Activated T-helper 17 cell treated with anti-CD3 and anti-CD28 coated beads, Interleukin-2, amount 50 U/mL, for 72 hours (primary cell): Measurements from ENCODE around the gene PLSCR3. TPM values are rescaled to one million over a fixed set of nuclear protein-coding genes. Genes with fewer than 3 reads are reported as not detected.

Source experiments
- ATAC-seq: fragments of 150-1000 bp; cut with Tn5 transposase; replicated peaks from 2 replicates; pipeline ENCODE4 v1.10.0; 2021; ENCODE audit warnings: mild to moderate bottlenecking, moderate library complexity
- H3K27ac Mint-ChIP-seq: one replicate; pipeline ENCODE4 v1.8.0; 2022; ENCODE audit warnings: mixed read lengths
- H3K27me3 Mint-ChIP-seq: one replicate; pipeline ENCODE4 v1.8.0; 2022; ENCODE audit warnings: mixed read lengths
- H3K36me3 Mint-ChIP-seq: one replicate; pipeline ENCODE4 v1.8.0; 2022; ENCODE audit warnings: low read depth, mild to moderate bottlenecking, mixed read lengths
- H3K4me1 Mint-ChIP-seq: one replicate; pipeline ENCODE4 v1.8.0; 2022; ENCODE audit warnings: mixed read lengths
- H3K4me3 Mint-ChIP-seq: one replicate; pipeline ENCODE4 v1.8.0; 2022; ENCODE audit warnings: mild to moderate bottlenecking, mixed read lengths
- H3K9me3 Mint-ChIP-seq: one replicate; pipeline ENCODE4 v1.8.0; 2022; ENCODE audit warnings: mixed read lengths
- total RNA-seq, 2 donors: library from RNA; stranded (reverse); gene quantifications; one replicate each; pipeline ENCODE4 v1.2.3, GENCODE V29; 2022

PLSCR3 gene
- total RNA-seq, 2 donors from 2014 or later, result 62.8 to 94.4 TPM

GRCh38 chr17:7435676-7436555, 41.6 kb upstream of the PLSCR3 start:
- Mint-ChIP-seq H3K27me3 (peaks cover 13% of the 10 kb centered on the region), H3K27ac (peak overlapping the region; percentile 94), H3K9me3 (no peaks in the 10 kb centered on the region), H3K36me3 (peaks cover 47% of the 10 kb centered on the region), H3K4me1 (peaks cover 18% of the 10 kb centered on the region), H3K4me3 (peak overlapping the region; percentile 95)
- peak; percentile 28 for ATAC-seq

- Mint-ChIP-seq H3K27me3 (no peaks in the 10 kb centered on the region), H3K36me3 (peaks cover 18% of the 10 kb centered on the region), H3K27ac (no peak overlapping the region), H3K4me1 (no peaks in the 10 kb centered on the region), H3K9me3 (no peaks in the 10 kb centered on the region), H3K4me3 (no peak overlapping the region)
- ATAC-seq, result no peak
Observed at GRCh38 chr17:7432296-7432695, 38.0 kb upstream of the PLSCR3 start.

- Mint-ChIP-seq H3K4me1 (no peaks in the 10 kb centered on the region), H3K27me3 (no peaks in the 10 kb centered on the region), H3K4me3 (no peak overlapping the region), H3K27ac (peak overlapping the region; percentile 13), H3K9me3 (no peaks in the 10 kb centered on the region), H3K36me3 (peaks cover 9% of the 10 kb centered on the region)
- no peak for ATAC-seq
Observed at GRCh38 chr17:7431231-7431630, 36.9 kb upstream of the PLSCR3 start.

GRCh38 chr17:7429722-7430121, 35.4 kb upstream of the PLSCR3 start:
- Mint-ChIP-seq H3K36me3 (no peaks in the 10 kb centered on the region), H3K27me3 (no peaks in the 10 kb centered on the region), H3K4me1 (no peaks in the 10 kb centered on the region), H3K27ac (no peak overlapping the region), H3K9me3 (no peaks in the 10 kb centered on the region), H3K4me3 (no peak overlapping the region)
- no peak for ATAC-seq

- Mint-ChIP-seq H3K36me3 (no peaks in the 10 kb centered on the region), H3K27ac (no peak within 1 kb of the TSS), H3K4me1 (no peaks in the 10 kb centered on the region), H3K27me3 (no peaks in the 10 kb centered on the region), H3K4me3 (no peak within 1 kb of the TSS), H3K9me3 (no peaks in the 10 kb centered on the region)
- ATAC-seq, result no peak
Observed at GRCh38 chr17:7428557-7428956, 34.2 kb upstream of the PLSCR3 start, which contains the start of gene SPEM3. SPEM3 (plus strand) TSS chr17:7428857; CDS start chr17:7428903, 46 bp downstream.

- Mint-ChIP-seq H3K4me1 (no peaks in the 10 kb centered on the region), H3K4me3 (no peak overlapping the region), H3K36me3 (no peaks in the 10 kb centered on the region), H3K27ac (no peak overlapping the region), H3K27me3 (no peaks in the 10 kb centered on the region), H3K9me3 (no peaks in the 10 kb centered on the region)
- ATAC-seq, result no peak
Observed at GRCh38 chr17:7427549-7427948, 33.2 kb upstream of the PLSCR3 start.

- Mint-ChIP-seq H3K9me3 (no peaks in the 10 kb centered on the region), H3K27me3 (no peaks in the 10 kb centered on the region), H3K27ac (no peak overlapping the region), H3K36me3 (no peaks in the 10 kb centered on the region), H3K4me3 (no peak overlapping the region), H3K4me1 (no peaks in the 10 kb centered on the region)
- no peak for ATAC-seq
Observed at GRCh38 chr17:7426896-7427489, 32.7 kb upstream of the PLSCR3 start.

GRCh38 chr17:7426203-7426863, 32.0 kb upstream of the PLSCR3 start:
- H3K27ac Mint-ChIP-seq, result no peak overlapping the region
- ATAC-seq, result no peak

GRCh38 chr17:7425756-7426155, 31.4 kb upstream of the PLSCR3 start:
- ATAC-seq, result no peak
- Mint-ChIP-seq H3K36me3 (no peaks in the 10 kb centered on the region), H3K4me3 (no peak overlapping the region), H3K27ac (no peak overlapping the region), H3K4me1 (no peaks in the 10 kb centered on the region), H3K27me3 (no peaks in the 10 kb centered on the region), H3K9me3 (no peaks in the 10 kb centered on the region)

More at GRCh38 chr17:7426203-7426863, 32.0 kb upstream of the PLSCR3 start:
- no peaks in the 10 kb centered on the region for H3K9me3 Mint-ChIP-seq
- no peaks in the 10 kb centered on the region for H3K36me3 Mint-ChIP-seq
- no peaks in the 10 kb centered on the region for H3K4me1 Mint-ChIP-seq
- no peaks in the 10 kb centered on the region for H3K27me3 Mint-ChIP-seq
- no peak overlapping the region for H3K4me3 Mint-ChIP-seq

- H3K27ac Mint-ChIP-seq, result no peak within 1 kb of the TSS
- no peak for ATAC-seq
- H3K36me3 Mint-ChIP-seq, result no peaks in the 10 kb centered on the region
- H3K4me3 Mint-ChIP-seq, result no peak within 1 kb of the TSS
- no peaks in the 10 kb centered on the region for H3K27me3 Mint-ChIP-seq
- H3K9me3 Mint-ChIP-seq, result no peaks in the 10 kb centered on the region
- H3K4me1 Mint-ChIP-seq, result no peaks in the 10 kb centered on the region
Observed at GRCh38 chr17:7425316-7425715, 31.0 kb upstream of the PLSCR3 start, which contains the start of gene SPEM2. SPEM2 (plus strand) TSS chr17:7425616; CDS start chr17:7425689, 73 bp downstream.

GRCh38 chr17:7423679-7424078, 29.4 kb upstream of the PLSCR3 start:
- H3K27ac Mint-ChIP-seq, result no peak overlapping the region
- H3K4me1 Mint-ChIP-seq, result no peaks in the 10 kb centered on the region
- H3K27me3 Mint-ChIP-seq, result no peaks in the 10 kb centered on the region
- H3K36me3 Mint-ChIP-seq, result no peaks in the 10 kb centered on the region
- no peak overlapping the region for H3K4me3 Mint-ChIP-seq
- no peaks in the 10 kb centered on the region for H3K9me3 Mint-ChIP-seq
- ATAC-seq, result no peak

- no peaks in the 10 kb centered on the region for H3K9me3 Mint-ChIP-seq
- no peak overlapping the region for H3K27ac Mint-ChIP-seq
- H3K4me1 Mint-ChIP-seq, result no peaks in the 10 kb centered on the region
- H3K36me3 Mint-ChIP-seq, result no peaks in the 10 kb centered on the region
- no peak overlapping the region for H3K4me3 Mint-ChIP-seq
- no peak for ATAC-seq
- H3K27me3 Mint-ChIP-seq, result no peaks in the 10 kb centered on the region
Observed at GRCh38 chr17:7421186-7421585, 26.9 kb upstream of the PLSCR3 start.

GRCh38 chr17:7419819-7420610, 25.7 kb upstream of the PLSCR3 start, which contains the start of gene SPEM1:
SPEM1 (plus strand) TSS chr17:7420324; CDS start chr17:7420385, 61 bp downstream.
- Mint-ChIP-seq H3K27me3 (no peaks in the 10 kb centered on the region), H3K9me3 (no peaks in the 10 kb centered on the region), H3K27ac (peak within 1 kb of the TSS; percentile 39), H3K4me3 (no peak within 1 kb of the TSS), H3K36me3 (no peaks in the 10 kb centered on the region), H3K4me1 (no peaks in the 10 kb centered on the region)
- ATAC-seq, result no peak
